ENCODE results near the gene DRD4. TPM values are rescaled to one million over a fixed set of nuclear protein-coding genes. Genes with fewer than 3 reads are reported as not detected.

The DRD4 gene
- total and polyA plus RNA-seq, 10 of the 15 experiments (the other 5 are each of a cell fraction or from before 2014, with no cell fraction given) = not detected

GRCh38 chr11:614021-614622, 22.9 kb upstream of the DRD4 start (continued):
- TF ChIP-seq EZH2 (IDR thresholded peaks at IDR 0.05; ENCODE audit: borderline replicate concordance, control insufficient read depth, low read depth, low read length) (no peak), CBX5 (IDR thresholded peaks at IDR 0.05; ENCODE audit: low read depth) (no peak), E4F1 (IDR thresholded peaks at IDR 0.05; ENCODE audit: borderline replicate concordance, partially characterized antibody) (no peak), IKZF2 (IDR thresholded peaks at IDR 0.05) (no peak), EGR1 (IDR thresholded peaks at IDR 0.05; ENCODE audit: borderline replicate concordance in 1 of 2, low read depth in 2 of 2, low read length in 2 of 2) (no peak), MYC (IDR thresholded peaks at IDR 0.05; ENCODE audit: insufficient read depth, insufficient read length, insufficient replicate concordance, low read length, severe bottlenecking) (no peak), SIN3A (IDR thresholded peaks at IDR 0.05; ENCODE audit: low read depth, low read length) (no peak), SMAD1 (IDR thresholded peaks at IDR 0.05; ENCODE audit: low read depth, partially characterized antibody) (no peak), ASH2L (IDR thresholded peaks at IDR 0.05; ENCODE audit: borderline replicate concordance, low read depth) (no peak), CBFB (IDR thresholded peaks at IDR 0.05; ENCODE audit: low read depth) (0 out of 2 replicates have a peak, but pooled peaks have one; percentile 6), PML (IDR thresholded peaks at IDR 0.05; ENCODE audit: low read length) (no peak), EP300 (IDR thresholded peaks at IDR 0.05; ENCODE audit: borderline replicate concordance in 1 of 2, control insufficient read depth in 1 of 2, low read depth in 2 of 2, low read length in 2 of 2) (no peak), RAD21 (IDR thresholded peaks at IDR 0.05; ENCODE audit: insufficient read depth, low read depth, low read length) (no peak)
- TF ChIP-seq, protein P1, sequence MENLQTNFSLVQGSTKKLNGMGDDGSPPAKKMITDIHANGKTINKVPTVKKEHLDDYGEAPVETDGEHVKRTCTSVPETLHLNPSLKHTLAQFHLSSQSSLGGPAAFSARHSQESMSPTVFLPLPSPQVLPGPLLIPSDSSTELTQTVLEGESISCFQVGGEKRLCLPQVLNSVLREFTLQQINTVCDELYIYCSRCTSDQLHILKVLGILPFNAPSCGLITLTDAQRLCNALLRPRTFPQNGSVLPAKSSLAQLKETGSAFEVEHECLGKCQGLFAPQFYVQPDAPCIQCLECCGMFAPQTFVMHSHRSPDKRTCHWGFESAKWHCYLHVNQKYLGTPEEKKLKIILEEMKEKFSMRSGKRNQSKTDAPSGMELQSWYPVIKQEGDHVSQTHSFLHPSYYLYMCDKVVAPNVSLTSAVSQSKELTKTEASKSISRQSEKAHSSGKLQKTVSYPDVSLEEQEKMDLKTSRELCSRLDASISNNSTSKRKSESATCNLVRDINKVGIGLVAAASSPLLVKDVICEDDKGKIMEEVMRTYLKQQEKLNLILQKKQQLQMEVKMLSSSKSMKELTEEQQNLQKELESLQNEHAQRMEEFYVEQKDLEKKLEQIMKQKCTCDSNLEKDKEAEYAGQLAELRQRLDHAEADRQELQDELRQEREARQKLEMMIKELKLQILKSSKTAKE (IDR thresholded peaks at IDR 0.05; ENCODE audit: low read depth, poor library complexity, severe bottlenecking) = no peak
